ENCODE data around the gene PRKAG2. TPM values are rescaled to one million over a fixed set of nuclear protein-coding genes. Genes with fewer than 3 reads are reported as not detected.

The PRKAG2 gene
- total RNA-seq, 1 donor from 2014 or later, result 35.4 TPM

DNA sequence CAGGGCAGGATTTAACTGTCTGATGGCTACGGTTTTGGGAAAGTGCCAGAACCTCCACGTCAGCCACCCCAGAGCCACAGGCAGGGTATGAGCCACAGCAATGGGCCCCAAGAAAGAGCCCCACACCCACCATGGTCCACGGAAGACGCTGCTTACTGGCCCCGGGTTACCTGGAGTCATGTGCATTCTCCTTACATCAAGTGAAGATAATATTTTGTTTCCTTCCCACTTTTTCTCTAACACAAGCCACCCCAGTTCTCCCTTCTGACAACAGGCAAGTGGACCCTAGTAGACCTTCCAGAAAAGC lies 67.1 kb downstream of the PRKAG2 start:
- intact Hi-C loops (cut with DNase I), result no loop called here
- Histone ChIP-seq H3K4me3 (no peak overlapping the region), H3K4me1 (peaks cover 19% of the 10 kb centered on the region), H3K36me3 (no peaks in the 10 kb centered on the region), H3K27ac (no peak overlapping the region), H3K9me3 (no peaks in the 10 kb centered on the region), H3K27me3 (ENCODE audit: low read depth) (no peaks in the 10 kb centered on the region)
- ATAC-seq (no peak), DNase-seq (peak; percentile 30)
- TF ChIP-seq, protein P1, sequence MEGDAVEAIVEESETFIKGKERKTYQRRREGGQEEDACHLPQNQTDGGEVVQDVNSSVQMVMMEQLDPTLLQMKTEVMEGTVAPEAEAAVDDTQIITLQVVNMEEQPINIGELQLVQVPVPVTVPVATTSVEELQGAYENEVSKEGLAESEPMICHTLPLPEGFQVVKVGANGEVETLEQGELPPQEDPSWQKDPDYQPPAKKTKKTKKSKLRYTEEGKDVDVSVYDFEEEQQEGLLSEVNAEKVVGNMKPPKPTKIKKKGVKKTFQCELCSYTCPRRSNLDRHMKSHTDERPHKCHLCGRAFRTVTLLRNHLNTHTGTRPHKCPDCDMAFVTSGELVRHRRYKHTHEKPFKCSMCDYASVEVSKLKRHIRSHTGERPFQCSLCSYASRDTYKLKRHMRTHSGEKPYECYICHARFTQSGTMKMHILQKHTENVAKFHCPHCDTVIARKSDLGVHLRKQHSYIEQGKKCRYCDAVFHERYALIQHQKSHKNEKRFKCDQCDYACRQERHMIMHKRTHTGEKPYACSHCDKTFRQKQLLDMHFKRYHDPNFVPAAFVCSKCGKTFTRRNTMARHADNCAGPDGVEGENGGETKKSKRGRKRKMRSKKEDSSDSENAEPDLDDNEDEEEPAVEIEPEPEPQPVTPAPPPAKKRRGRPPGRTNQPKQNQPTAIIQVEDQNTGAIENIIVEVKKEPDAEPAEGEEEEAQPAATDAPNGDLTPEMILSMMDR (IDR thresholded peaks at IDR 0.05), result no peak

DNA sequence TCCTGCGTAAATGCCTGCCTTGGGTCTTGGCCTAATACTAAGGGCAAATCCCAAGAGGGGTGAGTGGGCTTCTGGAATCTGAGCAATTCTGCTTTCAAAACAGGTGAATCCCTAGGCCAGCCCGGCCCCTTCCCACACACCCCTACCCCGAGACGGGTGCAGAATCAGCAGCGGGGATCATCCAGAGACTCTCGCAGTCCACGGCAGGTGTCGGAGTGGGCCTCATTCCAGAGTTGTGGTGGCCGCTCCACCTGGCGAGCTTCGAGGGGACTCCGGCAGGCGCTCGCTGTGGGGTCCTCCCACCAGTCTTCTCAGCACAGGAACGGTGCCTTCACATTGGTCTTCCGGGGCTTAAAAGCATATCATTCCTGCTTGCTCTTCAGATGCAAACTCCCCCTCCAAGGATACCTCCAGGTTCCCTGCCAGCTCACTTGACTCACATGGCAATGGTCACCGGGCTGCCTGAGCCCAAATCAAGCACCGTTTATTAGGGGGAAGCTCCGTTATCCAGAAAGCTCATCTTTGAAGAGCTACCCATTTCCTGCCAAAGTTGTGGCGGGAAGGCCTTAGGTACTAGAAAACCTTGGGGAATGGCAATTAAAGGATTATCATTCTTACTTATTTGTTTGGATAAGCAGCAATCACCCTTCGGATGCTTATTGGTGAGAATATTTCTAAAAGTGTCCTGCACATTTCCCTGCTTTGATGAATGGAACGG lies 67.6 kb downstream of the PRKAG2 start:
- Histone ChIP-seq H3K27ac (no peak overlapping the region), H3K9me3 (no peaks in the 10 kb centered on the region), H3K36me3 (no peaks in the 10 kb centered on the region), H3K4me3 (no peak overlapping the region), H3K4me1 (peaks cover 19% of the 10 kb centered on the region), H3K27me3 (ENCODE audit: low read depth) (no peaks in the 10 kb centered on the region)
- TF ChIP-seq, protein P1 (IDR thresholded peaks at IDR 0.05), result no peak
- ATAC-seq (no peak), DNase-seq (peak; percentile 40)
- intact Hi-C loops (cut with DNase I), result no loop called here

DNA sequence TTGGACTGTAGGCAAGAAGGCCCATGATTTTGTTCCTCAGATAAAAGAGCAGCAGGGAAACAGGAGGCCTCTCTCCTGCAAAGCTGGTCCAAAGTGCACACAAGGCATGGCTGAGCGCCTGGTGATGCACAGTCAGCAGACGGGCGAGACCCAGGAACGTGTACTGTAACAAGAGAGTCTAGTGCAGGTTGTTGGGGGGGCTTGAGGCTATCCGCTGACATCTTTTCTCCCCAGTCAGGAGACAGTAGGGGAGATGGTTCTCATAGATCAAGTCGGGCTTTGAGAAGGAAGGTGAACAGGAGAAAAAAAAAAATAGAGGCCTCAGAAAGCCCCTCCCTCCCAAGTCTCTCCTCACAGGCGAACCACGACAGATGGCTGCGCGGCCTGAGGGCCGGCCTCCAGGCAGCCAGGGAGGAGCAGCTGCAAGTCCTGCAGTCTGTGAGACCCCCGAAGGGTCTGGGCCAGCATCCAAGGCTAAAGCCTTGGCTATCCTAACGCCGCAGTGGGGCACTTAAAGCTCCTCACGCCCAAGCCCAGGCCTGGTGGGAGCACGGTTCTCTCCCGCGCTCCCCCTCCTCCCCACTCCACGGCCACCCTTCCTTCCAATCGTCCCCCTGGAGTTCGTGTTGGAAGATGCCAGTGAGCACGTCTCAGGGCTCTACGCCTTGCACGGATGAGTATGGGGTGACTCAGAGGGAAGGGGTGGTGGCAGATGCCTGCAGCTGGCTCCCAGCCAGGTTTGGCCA lies 68.3 kb downstream of the PRKAG2 start:
- Histone ChIP-seq H3K9me3 (no peaks in the 10 kb centered on the region), H3K27me3 (ENCODE audit: low read depth) (no peaks in the 10 kb centered on the region), H3K27ac (no peak overlapping the region), H3K36me3 (no peaks in the 10 kb centered on the region), H3K4me1 (peaks cover 19% of the 10 kb centered on the region), H3K4me3 (no peak overlapping the region)
- DNase-seq, result peak; percentile 48
- TF ChIP-seq, protein P1 (IDR thresholded peaks at IDR 0.05), result no peak
- no peak for ATAC-seq
- intact Hi-C loops (cut with DNase I), result no loop called here

DNA sequence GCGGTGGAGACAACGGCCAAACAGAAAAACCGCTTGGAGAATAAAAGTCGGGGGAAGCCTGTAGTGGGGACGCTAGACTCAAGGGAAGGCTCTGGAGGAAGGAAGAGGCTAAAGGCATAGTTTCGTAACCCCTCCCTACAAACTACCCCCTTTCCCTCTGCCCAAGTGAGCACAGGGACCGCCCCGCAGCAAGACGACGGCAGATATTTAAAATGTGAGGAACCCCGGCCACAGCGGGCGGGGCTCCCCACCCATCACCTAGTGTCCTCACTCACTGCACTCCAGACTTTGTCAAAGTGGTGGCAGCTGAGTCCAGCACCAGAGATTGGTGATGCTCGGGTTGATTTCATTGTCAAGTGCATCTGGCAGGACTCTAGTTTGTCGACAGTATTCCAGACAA lies 69.1 kb downstream of the PRKAG2 start:
- H3K27ac ChIP-seq, result no peak overlapping the region
- peaks cover 19% of the 10 kb centered on the region for H3K4me1 ChIP-seq
- ATAC-seq (no peak), DNase-seq (peak; percentile 39)
- H3K4me3 ChIP-seq, result no peak overlapping the region
- H3K36me3 ChIP-seq, result no peaks in the 10 kb centered on the region
- TF ChIP-seq, protein P1 (IDR thresholded peaks at IDR 0.05), result no peak
- no peaks in the 10 kb centered on the region for H3K27me3 ChIP-seq (ENCODE audit: low read depth)
- H3K9me3 ChIP-seq, result no peaks in the 10 kb centered on the region
- intact Hi-C loops (cut with DNase I), result no loop called here

DNA sequence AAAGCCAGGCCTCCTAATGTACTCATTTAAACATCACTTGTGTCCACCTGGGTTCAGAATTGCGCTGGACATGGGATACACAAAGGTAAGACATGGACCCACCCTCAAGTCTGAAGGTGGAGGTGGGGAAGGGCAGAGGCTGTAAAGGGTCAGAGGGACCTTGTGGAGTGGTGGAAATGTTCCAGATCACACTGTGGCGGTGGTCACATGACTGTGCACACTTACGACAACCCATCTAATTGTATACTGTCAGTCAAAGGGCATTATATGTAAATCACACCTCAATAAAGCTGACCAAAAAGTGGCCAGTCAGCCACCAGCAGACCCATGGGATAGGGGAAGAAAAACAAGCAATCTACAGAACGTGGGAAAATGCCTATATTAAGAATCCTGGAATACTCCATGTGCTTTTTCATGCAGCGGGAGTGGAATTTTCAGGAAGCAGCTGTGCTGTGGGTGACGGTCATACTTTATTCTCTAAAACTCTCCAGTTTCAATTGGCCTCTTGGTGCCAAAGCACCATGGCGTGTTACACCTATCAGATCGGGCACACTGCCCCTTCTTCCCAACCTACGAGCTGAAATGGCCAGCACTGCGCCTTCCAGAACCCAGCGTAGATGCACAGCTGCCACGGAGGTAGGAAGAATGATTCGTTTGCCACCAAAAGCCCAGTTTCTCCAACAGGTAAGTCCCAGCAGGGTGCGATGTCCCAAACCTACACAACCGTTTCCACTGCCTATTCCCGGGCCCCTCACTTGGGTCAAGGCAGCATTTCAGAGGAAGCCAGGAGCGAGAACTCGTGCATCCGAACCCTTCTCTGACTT lies 69.8 kb downstream of the PRKAG2 start:
- peaks cover 19% of the 10 kb centered on the region for H3K4me1 ChIP-seq
- no peaks in the 10 kb centered on the region for H3K27me3 ChIP-seq (ENCODE audit: low read depth)
- peak; percentile 12 for DNase-seq
- no peak overlapping the region for H3K27ac ChIP-seq
- TF ChIP-seq, protein P1 (IDR thresholded peaks at IDR 0.05), result no peak
- no peak overlapping the region for H3K4me3 ChIP-seq
- H3K36me3 ChIP-seq, result no peaks in the 10 kb centered on the region
- ATAC-seq, result no peak
- intact Hi-C loops (cut with DNase I), result no loop called here
- H3K9me3 ChIP-seq, result no peaks in the 10 kb centered on the region

All from lower lobe of right lung (tissue), 2 donors.